HG02970 (cell line): ENCODE measurements around the gene UXS1.

Experiments used
- ATAC-seq: cut with Tn5 transposase; IDR thresholded peaks from one replicate; pipeline ENCODE4 v1.9.1; 2021; ENCODE audit warnings: mild to moderate bottlenecking, moderate library complexity, moderate number of reproducible peaks; ENCODE audit not compliant: unreplicated experiment, low FRiP score

UXS1 gene

GRCh38 chr2:106094131-106094841 lies 99.8 kb downstream of the UXS1 start:
- ATAC-seq = no peak

- ATAC-seq = no peak
These were observed 103.0 kb downstream of the UXS1 start for GRCh38 chr2:106090916-106091618.

- no peak for ATAC-seq
These were observed 104.5 kb downstream of the UXS1 start for GRCh38 chr2:106089611-106090010.

- ATAC-seq = no peak
These were observed 108.7 kb downstream of the UXS1 start for GRCh38 chr2:106085181-106085940.

GRCh38 chr2:106080959-106081358 lies 113.1 kb downstream of the UXS1 start:
- ATAC-seq = no peak

- ATAC-seq = no peak
These were observed 116.0 kb downstream of the UXS1 start for GRCh38 chr2:106078096-106078495.

GRCh38 chr2:106076941-106077340 lies 117.2 kb downstream of the UXS1 start:
- no peak for ATAC-seq

GRCh38 chr2:106075048-106075447 lies 119.1 kb downstream of the UXS1 start:
- no peak for ATAC-seq

- ATAC-seq = no peak
These were observed 120.3 kb downstream of the UXS1 start for GRCh38 chr2:106073678-106074406.

- no peak for ATAC-seq
These were observed 123.9 kb downstream of the UXS1 start for GRCh38 chr2:106070181-106070580.

GRCh38 chr2:106068451-106068850 lies 125.7 kb downstream of the UXS1 start:
- no peak for ATAC-seq

GRCh38 chr2:106065983-106066820 lies 127.9 kb downstream of the UXS1 start:
- ATAC-seq = no peak

- no peak for ATAC-seq
These were observed 128.7 kb downstream of the UXS1 start for GRCh38 chr2:106065268-106065982.

GRCh38 chr2:106063181-106063580 lies 130.9 kb downstream of the UXS1 start:
- ATAC-seq = no peak

- no peak for ATAC-seq
These were observed 131.5 kb downstream of the UXS1 start for GRCh38 chr2:106062627-106063026.

- ATAC-seq = no peak
These were observed 132.3 kb downstream of the UXS1 start for GRCh38 chr2:106061611-106062349.

GRCh38 chr2:106059416-106060065 lies 134.6 kb downstream of the UXS1 start:
- no peak for ATAC-seq
